Loucy (cell line): ENCODE results near the gene DHDH.

ENCODE experiments used
- H2AFZ ChIP-seq: fragments of 200-600 bp; sonication (generic); 2 replicates; pipeline ENCODE4 v1.6.0; 2016; ENCODE audit warnings: antibody characterized with exemption, mild to moderate bottlenecking, low read length, moderate library complexity
- H3F3A ChIP-seq: fragments of 200-600 bp; 2 replicates; pipeline ENCODE4 v1.6.0; 2016; ENCODE audit warnings: antibody characterized with exemption, low read depth, mild to moderate bottlenecking
- H3K27me3 ChIP-seq: fragments of 200-600 bp; sonication (generic); 2 replicates; pipeline ENCODE4 v1.6.1; 2014; ENCODE audit warnings: low read length, mild to moderate bottlenecking; ENCODE audit not compliant: insufficient read depth, poor library complexity, severe bottlenecking
- H3K36me3 ChIP-seq: fragments of 200-600 bp; sonication (generic); 2 replicates; pipeline ENCODE4 v1.6.1; 2016; ENCODE audit warnings: low read length; ENCODE audit not compliant: insufficient read depth
- H3K4me1 ChIP-seq: fragments of 200-600 bp; sonication (generic); 2 replicates; pipeline ENCODE4 v1.5.1; 2014; ENCODE audit warnings: low read length, mild to moderate bottlenecking; ENCODE audit not compliant: insufficient read depth, poor library complexity, severe bottlenecking
- H3K4me2 ChIP-seq: fragments of 200-600 bp; sonication (generic); 2 replicates; pipeline ENCODE4 v1.6.0; 2014; ENCODE audit warnings: antibody characterized with exemption, low read length, low read depth, mild to moderate bottlenecking; ENCODE audit not compliant: poor library complexity, severe bottlenecking
- H3K4me3 ChIP-seq: fragments of 200-600 bp; sonication (generic); 2 replicates; pipeline ENCODE4 v1.5.1; 2014; ENCODE audit warnings: low read length, mild to moderate bottlenecking, mixed read lengths; ENCODE audit not compliant: poor library complexity, severe bottlenecking
- H3K79me2 ChIP-seq: fragments of 200-600 bp; sonication (generic); 2 replicates; pipeline ENCODE4 v1.6.1; 2014; ENCODE audit warnings: low read length; ENCODE audit not compliant: insufficient read depth
- H3K9ac ChIP-seq: fragments of 200-600 bp; sonication (generic); 2 replicates; pipeline ENCODE4 v1.6.0; 2014; ENCODE audit warnings: mild to moderate bottlenecking, low read depth, low read length, moderate library complexity; ENCODE audit not compliant: poor library complexity, severe bottlenecking
- H3K9me2 ChIP-seq: fragments of 200-600 bp; sonication (generic); replicated peaks from 2 replicates; pipeline ENCODE4 v1.6.1; 2016; ENCODE audit warnings: low read depth, low read length, mixed read lengths
- H3K9me3 ChIP-seq: fragments of 200-600 bp; sonication (generic); 2 replicates; pipeline ENCODE4 v1.6.1; 2014; ENCODE audit warnings: mild to moderate bottlenecking, antibody characterized with exemption, low read length, low read depth; ENCODE audit not compliant: insufficient read depth
- H4K20me1 ChIP-seq: fragments of 200-600 bp; sonication (generic); 2 replicates; pipeline ENCODE4 v1.6.0; 2014; ENCODE audit warnings: antibody characterized with exemption, low read length, mild to moderate bottlenecking; ENCODE audit not compliant: insufficient read depth, poor library complexity, severe bottlenecking
- EZH2phosphoT487 ChIP-seq: fragments of 200-600 bp; IDR thresholded peaks from 2 replicates; pipeline ENCODE4 v1.6.1; 2018; ENCODE audit warnings: antibody characterized with exemption, mild to moderate bottlenecking, moderate library complexity, borderline replicate concordance
- TF ChIP-seq, protein P1 (sequence below): fragments of 200-600 bp; sonication (generic); conservative IDR thresholded peaks from 2 replicates; pipeline ENCODE4 v1.5.1; 2014; ENCODE audit warnings: mild to moderate bottlenecking, antibody characterized with exemption, low read length

DHDH gene

DNA sequence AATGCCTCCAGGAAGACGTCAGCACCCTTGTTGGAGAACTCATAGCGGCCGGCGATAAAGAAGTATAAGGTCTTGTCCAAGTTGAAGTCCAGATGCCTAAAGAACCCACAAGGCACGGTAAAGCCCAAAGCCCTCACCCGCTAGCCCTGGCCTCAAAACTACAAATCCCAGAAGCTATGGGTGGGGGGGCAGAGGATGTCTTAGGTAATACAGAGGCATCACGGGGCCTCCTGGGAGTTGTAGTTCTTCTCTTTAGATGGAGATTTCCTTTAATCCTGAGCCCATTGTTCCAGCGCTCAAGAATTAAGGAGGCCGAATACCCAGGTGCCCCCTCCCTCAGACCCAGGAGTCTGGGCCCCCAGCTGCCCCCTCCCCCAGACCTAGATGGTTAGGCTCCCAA, 48.8 kb downstream of the DHDH start:
- no peaks in the 10 kb centered on the region; the same call in 1 of the 2 replicates for H3K36me3 ChIP-seq
- no peaks in the 10 kb centered on the region for H3F3A ChIP-seq
- no peak overlapping the region for H3K9ac ChIP-seq
- no peak overlapping the region for H3K4me2 ChIP-seq
- no peaks in the 10 kb centered on the region for H3K27me3 ChIP-seq
- H3K4me1 ChIP-seq = no peaks in the 10 kb centered on the region
- H2AFZ ChIP-seq = no peak overlapping the region
- no peaks in the 10 kb centered on the region for H3K9me3 ChIP-seq
- no peaks in the 10 kb centered on the region for H3K79me2 ChIP-seq
- H4K20me1 ChIP-seq = no peaks in the 10 kb centered on the region
- no peak for TF ChIP-seq EZH2phosphoT487
- TF ChIP-seq, protein P1, sequence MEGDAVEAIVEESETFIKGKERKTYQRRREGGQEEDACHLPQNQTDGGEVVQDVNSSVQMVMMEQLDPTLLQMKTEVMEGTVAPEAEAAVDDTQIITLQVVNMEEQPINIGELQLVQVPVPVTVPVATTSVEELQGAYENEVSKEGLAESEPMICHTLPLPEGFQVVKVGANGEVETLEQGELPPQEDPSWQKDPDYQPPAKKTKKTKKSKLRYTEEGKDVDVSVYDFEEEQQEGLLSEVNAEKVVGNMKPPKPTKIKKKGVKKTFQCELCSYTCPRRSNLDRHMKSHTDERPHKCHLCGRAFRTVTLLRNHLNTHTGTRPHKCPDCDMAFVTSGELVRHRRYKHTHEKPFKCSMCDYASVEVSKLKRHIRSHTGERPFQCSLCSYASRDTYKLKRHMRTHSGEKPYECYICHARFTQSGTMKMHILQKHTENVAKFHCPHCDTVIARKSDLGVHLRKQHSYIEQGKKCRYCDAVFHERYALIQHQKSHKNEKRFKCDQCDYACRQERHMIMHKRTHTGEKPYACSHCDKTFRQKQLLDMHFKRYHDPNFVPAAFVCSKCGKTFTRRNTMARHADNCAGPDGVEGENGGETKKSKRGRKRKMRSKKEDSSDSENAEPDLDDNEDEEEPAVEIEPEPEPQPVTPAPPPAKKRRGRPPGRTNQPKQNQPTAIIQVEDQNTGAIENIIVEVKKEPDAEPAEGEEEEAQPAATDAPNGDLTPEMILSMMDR = no peak
- no peaks in the 10 kb centered on the region for H3K9me2 ChIP-seq
- H3K4me3 ChIP-seq = no peak overlapping the region

GRCh38 chr19:48985711-48986110, 52.2 kb downstream of the DHDH start:
- H3K9ac ChIP-seq = no peak overlapping the region
- H3K27me3 ChIP-seq = no peaks in the 10 kb centered on the region
- no peaks in the 10 kb centered on the region for H3K9me3 ChIP-seq
- H3K79me2 ChIP-seq = peaks cover 8% of the 10 kb centered on the region; the same call in 1 of the 2 replicates
- no peaks in the 10 kb centered on the region for H4K20me1 ChIP-seq
- H2AFZ ChIP-seq = no peak overlapping the region
- H3K9me2 ChIP-seq = no peaks in the 10 kb centered on the region
- no peaks in the 10 kb centered on the region for H3F3A ChIP-seq
- TF ChIP-seq EZH2phosphoT487 = no peak
- TF ChIP-seq, protein P1 = no peak
- no peaks in the 10 kb centered on the region for H3K4me1 ChIP-seq
- no peak overlapping the region for H3K4me2 ChIP-seq
- no peak overlapping the region for H3K4me3 ChIP-seq
- H3K36me3 ChIP-seq = no peaks in the 10 kb centered on the region; the same call in 1 of the 2 replicates

DNA sequence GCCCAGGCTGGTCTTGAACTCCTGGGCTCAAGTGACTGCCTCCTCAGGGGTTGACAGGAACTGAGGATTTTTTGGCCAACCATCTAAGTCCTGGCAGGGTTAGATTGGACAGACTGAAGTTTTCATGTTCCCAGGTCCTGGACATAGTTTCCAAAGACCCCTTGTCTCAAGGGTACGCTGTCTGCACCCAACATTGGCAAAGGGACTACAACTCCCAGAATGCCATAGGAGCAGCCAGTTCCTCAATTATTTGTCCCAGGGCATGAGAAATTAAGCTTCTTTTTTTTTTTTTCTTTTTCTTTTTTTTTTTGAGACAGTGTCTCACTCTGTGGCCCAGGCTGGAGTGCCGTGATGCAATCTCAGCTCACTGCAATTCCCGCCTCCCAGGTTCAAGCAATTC, 52.7 kb downstream of the DHDH start:
- no peak for TF ChIP-seq EZH2phosphoT487
- TF ChIP-seq, protein P1 = no peak
- H3K36me3 ChIP-seq = no peaks in the 10 kb centered on the region; the same call in 1 of the 2 replicates

More for the DNA sequence above, 52.7 kb downstream of the DHDH start:
- H3K4me1 ChIP-seq = peaks cover 3% of the 10 kb centered on the region
- no peaks in the 10 kb centered on the region for H3F3A ChIP-seq
- no peak overlapping the region for H3K4me3 ChIP-seq
- H3K9me2 ChIP-seq = no peaks in the 10 kb centered on the region
- no peak overlapping the region for H2AFZ ChIP-seq
- H3K9ac ChIP-seq = no peak overlapping the region
- H3K9me3 ChIP-seq = no peaks in the 10 kb centered on the region
- H3K79me2 ChIP-seq = peaks cover 13% of the 10 kb centered on the region; the same call in 1 of the 2 replicates
- no peak overlapping the region for H3K4me2 ChIP-seq
- peaks cover 3% of the 10 kb centered on the region for H4K20me1 ChIP-seq
- H3K27me3 ChIP-seq = no peaks in the 10 kb centered on the region
